ENCODE data around the gene LRBA.

DNA sequence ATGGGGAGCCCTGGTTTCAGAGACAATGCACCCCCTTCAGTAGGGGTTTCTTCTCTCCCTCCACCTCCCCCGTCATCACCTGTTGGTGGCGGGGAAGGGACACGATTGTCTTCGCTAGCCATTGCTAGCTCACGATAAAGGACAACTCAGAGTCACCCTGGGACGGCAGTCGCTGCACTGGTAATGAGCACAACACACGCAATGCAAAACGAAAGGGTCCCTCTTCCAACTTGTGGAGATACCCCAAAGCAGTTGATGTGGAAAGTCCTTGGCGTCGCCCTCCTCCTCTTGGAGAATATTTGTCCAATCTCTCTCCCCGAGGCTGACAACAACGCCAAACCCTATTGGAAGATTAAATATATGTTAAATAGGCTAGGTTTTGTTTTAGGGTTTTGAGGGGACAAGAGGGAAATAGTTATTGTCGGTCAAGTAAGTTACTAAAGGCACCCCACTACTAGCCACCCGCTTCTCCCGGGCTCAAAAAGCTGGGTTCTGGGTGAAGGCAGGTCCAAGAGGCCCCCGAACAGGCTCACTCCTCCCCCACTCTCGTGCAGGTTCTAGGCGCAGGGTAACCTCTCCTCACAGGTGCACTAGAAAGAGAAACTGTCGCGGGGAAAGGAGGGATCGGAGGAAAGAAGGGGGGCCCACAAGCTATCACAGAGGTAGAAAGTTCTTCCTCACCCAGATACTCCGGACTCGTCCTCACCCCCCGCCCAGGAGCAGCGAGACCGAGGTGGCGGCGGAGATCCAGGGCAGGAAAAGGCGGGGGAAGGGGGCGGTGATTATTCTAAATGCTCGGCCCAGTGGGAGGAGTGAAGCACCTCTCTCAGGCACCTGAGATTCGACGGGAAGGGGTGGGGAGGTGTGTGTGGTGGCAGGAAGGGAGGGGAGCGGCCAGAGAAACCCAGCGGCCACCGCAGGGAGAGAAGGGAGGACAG, at the start of gene LRBA:
- TF ChIP-seq, protein P1, sequence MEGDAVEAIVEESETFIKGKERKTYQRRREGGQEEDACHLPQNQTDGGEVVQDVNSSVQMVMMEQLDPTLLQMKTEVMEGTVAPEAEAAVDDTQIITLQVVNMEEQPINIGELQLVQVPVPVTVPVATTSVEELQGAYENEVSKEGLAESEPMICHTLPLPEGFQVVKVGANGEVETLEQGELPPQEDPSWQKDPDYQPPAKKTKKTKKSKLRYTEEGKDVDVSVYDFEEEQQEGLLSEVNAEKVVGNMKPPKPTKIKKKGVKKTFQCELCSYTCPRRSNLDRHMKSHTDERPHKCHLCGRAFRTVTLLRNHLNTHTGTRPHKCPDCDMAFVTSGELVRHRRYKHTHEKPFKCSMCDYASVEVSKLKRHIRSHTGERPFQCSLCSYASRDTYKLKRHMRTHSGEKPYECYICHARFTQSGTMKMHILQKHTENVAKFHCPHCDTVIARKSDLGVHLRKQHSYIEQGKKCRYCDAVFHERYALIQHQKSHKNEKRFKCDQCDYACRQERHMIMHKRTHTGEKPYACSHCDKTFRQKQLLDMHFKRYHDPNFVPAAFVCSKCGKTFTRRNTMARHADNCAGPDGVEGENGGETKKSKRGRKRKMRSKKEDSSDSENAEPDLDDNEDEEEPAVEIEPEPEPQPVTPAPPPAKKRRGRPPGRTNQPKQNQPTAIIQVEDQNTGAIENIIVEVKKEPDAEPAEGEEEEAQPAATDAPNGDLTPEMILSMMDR (IDR thresholded peaks at IDR 0.05; ENCODE audit: low read depth, low read length, poor library complexity, severe bottlenecking), result no peak
- no peak for TF ChIP-seq EZH2phosphoT487 (IDR thresholded peaks at IDR 0.05; ENCODE audit: borderline replicate concordance, low read length)
